GM15510 (cell line): ENCODE data around the gene GNG12.

Experiments used
- POLR2A ChIP-seq: IDR thresholded peaks from 3 replicates; pipeline ENCODE4 v1.6.1; 2011; ENCODE audit warnings: borderline replicate concordance; ENCODE audit not compliant: insufficient read length; ENCODE audit errors: extremely low read depth

GNG12 gene

GRCh38 chr1:67832737-67833601 is at the start of gene GNG12:
Gene GNG12 (minus strand): TSS chr1:67833467. CDS start chr1:67707686, 125,781 bp downstream.
- no peak for TF ChIP-seq POLR2A

GRCh38 chr1:67882196-67882958 is 49.1 kb upstream of the GNG12 start:
- no peak for TF ChIP-seq POLR2A

GRCh38 chr1:67880056-67880601 is 46.9 kb upstream of the GNG12 start:
- TF ChIP-seq POLR2A = no peak

- no peak for TF ChIP-seq POLR2A
Measured at GRCh38 chr1:67879485-67879884, 46.2 kb upstream of the GNG12 start.

GRCh38 chr1:67874501-67875111 is 41.3 kb upstream of the GNG12 start:
- TF ChIP-seq POLR2A = no peak

- TF ChIP-seq POLR2A = no peak
Measured at GRCh38 chr1:67869233-67869632, 36.0 kb upstream of the GNG12 start.

- TF ChIP-seq POLR2A = no peak
Measured at GRCh38 chr1:67863637-67864036, 30.4 kb upstream of the GNG12 start.

GRCh38 chr1:67862685-67863084 is 29.4 kb upstream of the GNG12 start:
- TF ChIP-seq POLR2A = no peak

- no peak for TF ChIP-seq POLR2A
Measured at GRCh38 chr1:67861856-67862516, 28.7 kb upstream of the GNG12 start.

GRCh38 chr1:67860776-67861175 is 27.5 kb upstream of the GNG12 start:
- TF ChIP-seq POLR2A = no peak

GRCh38 chr1:67856921-67857320 is 23.7 kb upstream of the GNG12 start:
- no peak for TF ChIP-seq POLR2A

GRCh38 chr1:67855961-67856360 is 22.7 kb upstream of the GNG12 start:
- no peak for TF ChIP-seq POLR2A

- TF ChIP-seq POLR2A = no peak
Measured at GRCh38 chr1:67855444-67855843, 22.2 kb upstream of the GNG12 start.

- TF ChIP-seq POLR2A = no peak
Measured at GRCh38 chr1:67853704-67854103, 20.4 kb upstream of the GNG12 start.
